UCSD-AML1 (cell line): ENCODE data around the gene IHH.

ENCODE experiments used
- DNase-seq: peaks from one replicate; lab custom pipeline; 2025; ENCODE audit not compliant: unreplicated experiment; lab: John Stamatoyannopoulos, UW

IHH gene

GRCh38 chr2:219020604-219021365 is 39.9 kb downstream of the IHH start:
- DNase-seq: no peak

GRCh38 chr2:219019436-219019835 is 41.3 kb downstream of the IHH start:
- no peak for DNase-seq

DNA sequence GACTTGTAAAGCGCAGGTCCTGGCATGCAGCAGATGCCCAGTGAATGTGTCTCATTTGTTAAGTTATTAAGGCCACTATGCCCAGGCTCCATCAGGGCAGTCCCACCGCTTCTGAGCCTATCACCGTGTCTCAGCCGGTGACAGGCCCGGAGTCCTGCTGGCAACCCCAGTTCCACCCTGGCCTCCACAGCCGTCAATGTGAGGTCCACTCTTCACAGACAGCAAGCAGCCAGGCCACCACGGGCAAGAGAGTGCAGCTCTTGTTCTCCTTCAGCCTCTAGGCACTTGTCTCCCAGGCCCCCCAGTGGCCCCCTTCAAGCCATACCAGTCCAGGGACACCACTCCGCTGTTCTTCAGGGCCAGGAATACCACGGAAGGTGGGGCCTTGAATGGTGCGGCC is 42.0 kb downstream of the IHH start:
- DNase-seq: no peak

- DNase-seq: no peak
Observed at GRCh38 chr2:219018286-219018685, 42.4 kb downstream of the IHH start.

DNA sequence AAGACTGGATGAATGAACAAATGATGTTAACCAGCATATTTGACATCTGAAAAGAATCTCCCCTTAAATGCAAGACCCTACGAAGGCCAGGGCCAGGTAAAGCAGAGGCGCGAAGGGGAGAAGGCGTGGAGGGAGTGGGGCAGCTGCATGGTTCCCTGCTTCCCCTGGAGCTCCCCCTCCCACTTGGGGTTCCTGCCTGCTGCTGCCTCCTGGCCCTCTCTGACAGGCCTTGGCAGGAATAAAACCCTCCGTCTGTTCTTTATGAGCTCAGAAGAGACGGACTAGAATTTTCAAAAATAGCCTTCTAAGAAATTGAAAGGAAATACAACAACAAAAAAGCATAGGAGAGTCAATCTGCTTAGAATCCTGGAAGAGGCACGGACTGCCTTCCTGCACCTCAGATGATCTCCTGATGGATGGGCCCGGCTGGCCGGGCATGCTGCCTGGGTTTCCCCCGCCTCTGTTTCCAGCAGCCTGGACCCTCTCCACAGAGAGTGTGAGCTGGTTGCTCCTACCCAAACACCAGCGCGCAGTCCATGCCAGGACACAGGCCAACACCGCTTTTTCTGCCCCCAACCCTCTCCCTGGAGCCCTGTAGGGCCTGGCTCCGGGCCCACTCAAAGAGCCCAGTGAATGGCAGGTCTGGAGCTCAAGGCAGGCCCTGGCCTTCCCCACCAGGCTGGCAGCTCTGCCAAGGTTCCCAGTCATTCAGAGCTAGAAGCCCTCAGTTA is 43.4 kb downstream of the IHH start:
- DNase-seq: no peak

GRCh38 chr2:219016721-219017120 is 44.0 kb downstream of the IHH start:
- DNase-seq: no peak

DNA sequence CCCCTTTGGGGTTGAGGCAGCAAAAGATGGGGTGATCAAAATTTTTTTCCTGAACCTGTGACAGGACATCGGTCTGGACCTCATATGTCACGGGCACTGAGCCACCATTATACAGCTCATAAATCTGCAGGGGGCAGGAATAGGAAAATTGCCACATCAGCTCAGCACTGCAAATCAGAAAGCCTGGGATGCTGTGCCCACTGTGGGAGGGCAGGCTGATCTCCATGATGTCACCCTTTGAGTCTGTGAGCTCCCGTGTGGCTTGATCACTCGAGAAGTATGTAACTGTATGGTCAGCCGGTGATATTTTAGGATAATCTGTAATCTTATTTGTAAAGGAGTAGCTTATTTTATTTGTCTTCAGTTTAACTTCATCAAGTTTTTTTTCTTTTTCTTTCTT is 49.8 kb downstream of the IHH start:
- DNase-seq: no peak

DNA sequence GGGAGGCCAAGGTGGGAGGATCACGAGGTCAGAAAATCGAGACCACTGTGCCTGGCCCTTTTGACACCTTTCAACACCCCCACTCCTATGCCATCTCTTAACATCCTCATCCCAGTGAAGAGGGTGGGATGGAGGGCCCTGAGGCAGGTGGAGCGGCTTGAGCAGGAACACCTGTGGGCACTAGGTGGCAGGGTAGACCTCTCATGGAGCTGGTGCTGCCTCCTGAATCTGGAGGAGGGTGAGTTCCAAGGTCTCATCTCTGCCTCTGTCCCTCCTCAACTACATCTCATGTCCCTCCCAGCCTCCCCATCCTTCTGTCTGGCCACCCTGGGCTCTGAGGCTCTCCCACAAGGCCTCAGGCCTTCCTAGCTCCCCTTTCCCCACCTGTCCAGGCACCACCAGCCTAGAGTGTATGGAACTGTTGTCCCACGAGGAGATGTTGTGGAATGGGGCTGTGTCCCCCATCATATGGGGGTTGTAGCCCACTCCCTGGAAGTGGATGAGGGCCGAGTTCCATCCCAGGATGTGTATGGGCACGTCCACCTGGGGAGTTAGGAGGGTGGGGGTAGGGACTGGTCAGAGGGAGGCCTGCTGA is 50.5 kb downstream of the IHH start:
- DNase-seq: no peak

- DNase-seq: no peak
Observed at GRCh38 chr2:219009294-219009693, 51.4 kb downstream of the IHH start.
